NCI-H82 treated with DMSO at 0.1 percent for 48 hours (cell line): ENCODE measurements around the gene LAMA3.

Experiments used
- DNase-seq: peaks from one replicate; lab custom pipeline; 2025; ENCODE audit not compliant: unreplicated experiment; lab: John Stamatoyannopoulos, UW

LAMA3 gene

GRCh38 chr18:23990474-23991410 is 301.5 kb downstream of the LAMA3 start:
- DNase-seq, result no peak

GRCh38 chr18:23992089-23992940 is 303.1 kb downstream of the LAMA3 start:
- DNase-seq, result no peak

GRCh38 chr18:23992941-23993280 is 303.7 kb downstream of the LAMA3 start:
- DNase-seq, result no peak

GRCh38 chr18:23994361-23994902 is 305.2 kb downstream of the LAMA3 start:
- DNase-seq, result peak; percentile 85

GRCh38 chr18:23995180-23995579 is 305.9 kb downstream of the LAMA3 start:
- no peak for DNase-seq

GRCh38 chr18:23998018-23998417 is 308.8 kb downstream of the LAMA3 start:
- DNase-seq, result no peak

GRCh38 chr18:23998820-23999219 is 309.6 kb downstream of the LAMA3 start:
- no peak for DNase-seq

GRCh38 chr18:24000613-24001490 is 311.6 kb downstream of the LAMA3 start:
- DNase-seq, result no peak

- no peak for DNase-seq
Measured at GRCh38 chr18:24002479-24002878, 313.2 kb downstream of the LAMA3 start.

GRCh38 chr18:24003288-24003687 is 314.0 kb downstream of the LAMA3 start:
- no peak for DNase-seq

- DNase-seq, result no peak
Measured at GRCh38 chr18:24003903-24004640, 314.8 kb downstream of the LAMA3 start.
